ENCODE measurements around the gene MARCHF7.

DNA sequence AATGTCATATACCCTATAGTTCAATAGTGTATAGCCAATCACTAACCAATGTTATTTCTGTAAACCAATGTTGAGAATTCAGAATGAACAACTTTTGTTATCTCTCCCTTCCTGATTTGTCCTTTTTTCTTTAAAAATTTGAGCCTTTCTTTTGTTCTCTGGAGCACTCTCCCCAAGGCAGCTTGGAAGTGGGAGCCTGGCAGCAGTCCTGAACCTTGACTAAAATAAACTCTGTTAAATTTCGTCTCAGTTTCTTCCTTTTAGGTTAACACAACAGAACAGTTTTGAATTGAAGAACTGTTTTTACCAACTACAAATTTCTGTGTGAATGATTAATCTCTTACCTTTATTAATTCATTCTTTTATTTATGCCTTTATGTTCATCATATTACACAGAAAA lies 49.8 kb downstream of the MARCHF7 start:
- no peak for TF ChIP-seq POLR2A (IDR thresholded peaks at IDR 0.05)
- TF ChIP-seq, protein P1, sequence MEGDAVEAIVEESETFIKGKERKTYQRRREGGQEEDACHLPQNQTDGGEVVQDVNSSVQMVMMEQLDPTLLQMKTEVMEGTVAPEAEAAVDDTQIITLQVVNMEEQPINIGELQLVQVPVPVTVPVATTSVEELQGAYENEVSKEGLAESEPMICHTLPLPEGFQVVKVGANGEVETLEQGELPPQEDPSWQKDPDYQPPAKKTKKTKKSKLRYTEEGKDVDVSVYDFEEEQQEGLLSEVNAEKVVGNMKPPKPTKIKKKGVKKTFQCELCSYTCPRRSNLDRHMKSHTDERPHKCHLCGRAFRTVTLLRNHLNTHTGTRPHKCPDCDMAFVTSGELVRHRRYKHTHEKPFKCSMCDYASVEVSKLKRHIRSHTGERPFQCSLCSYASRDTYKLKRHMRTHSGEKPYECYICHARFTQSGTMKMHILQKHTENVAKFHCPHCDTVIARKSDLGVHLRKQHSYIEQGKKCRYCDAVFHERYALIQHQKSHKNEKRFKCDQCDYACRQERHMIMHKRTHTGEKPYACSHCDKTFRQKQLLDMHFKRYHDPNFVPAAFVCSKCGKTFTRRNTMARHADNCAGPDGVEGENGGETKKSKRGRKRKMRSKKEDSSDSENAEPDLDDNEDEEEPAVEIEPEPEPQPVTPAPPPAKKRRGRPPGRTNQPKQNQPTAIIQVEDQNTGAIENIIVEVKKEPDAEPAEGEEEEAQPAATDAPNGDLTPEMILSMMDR (IDR thresholded peaks at IDR 0.05) = no peak
- TF ChIP-seq EP300 (IDR thresholded peaks at IDR 0.05) = no peak

Data from ovary (tissue), 3 donors.